ENCODE data around the gene ZSCAN23.

ZSCAN23 gene

DNA sequence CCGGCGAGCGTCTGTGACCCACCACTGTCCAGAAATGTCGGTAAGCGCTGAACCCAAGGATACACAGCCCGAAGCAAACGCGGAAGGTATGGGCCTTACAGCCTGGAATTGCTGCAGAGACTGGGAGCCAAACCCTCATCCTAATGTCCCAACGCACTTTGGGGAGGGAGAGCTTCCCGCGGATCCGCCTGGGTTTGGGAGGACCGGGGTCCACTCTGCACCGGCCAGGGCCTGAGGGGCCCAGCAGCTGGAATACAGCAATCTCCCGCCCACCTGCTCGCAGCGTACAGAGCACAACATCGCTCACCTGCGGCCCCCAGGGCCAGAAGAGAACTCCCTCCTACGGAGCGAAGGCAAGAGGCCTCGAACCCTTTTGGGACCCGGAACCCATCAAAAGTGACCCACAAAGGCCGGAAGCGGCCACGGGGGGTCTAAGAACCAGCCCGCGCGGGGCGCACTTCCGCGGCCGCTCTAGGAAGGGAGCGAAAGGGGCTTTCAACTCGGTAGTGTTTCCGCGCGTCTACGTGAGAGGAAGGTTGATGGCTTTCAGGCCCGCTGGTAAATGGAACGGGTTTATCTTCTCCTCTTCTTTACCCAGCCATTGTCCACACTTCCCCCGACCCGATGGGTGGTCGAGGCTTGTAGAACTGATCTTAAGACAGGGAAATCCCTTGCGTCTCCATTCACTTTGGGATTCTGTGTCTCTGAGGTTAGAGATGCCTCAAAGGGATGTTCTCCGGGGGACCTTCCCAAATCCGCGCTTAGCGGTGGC lies 43.8 kb downstream of the ZSCAN23 start, which contains the start of gene ZSCAN12 (continued):
- TF ChIP-seq, protein P1, sequence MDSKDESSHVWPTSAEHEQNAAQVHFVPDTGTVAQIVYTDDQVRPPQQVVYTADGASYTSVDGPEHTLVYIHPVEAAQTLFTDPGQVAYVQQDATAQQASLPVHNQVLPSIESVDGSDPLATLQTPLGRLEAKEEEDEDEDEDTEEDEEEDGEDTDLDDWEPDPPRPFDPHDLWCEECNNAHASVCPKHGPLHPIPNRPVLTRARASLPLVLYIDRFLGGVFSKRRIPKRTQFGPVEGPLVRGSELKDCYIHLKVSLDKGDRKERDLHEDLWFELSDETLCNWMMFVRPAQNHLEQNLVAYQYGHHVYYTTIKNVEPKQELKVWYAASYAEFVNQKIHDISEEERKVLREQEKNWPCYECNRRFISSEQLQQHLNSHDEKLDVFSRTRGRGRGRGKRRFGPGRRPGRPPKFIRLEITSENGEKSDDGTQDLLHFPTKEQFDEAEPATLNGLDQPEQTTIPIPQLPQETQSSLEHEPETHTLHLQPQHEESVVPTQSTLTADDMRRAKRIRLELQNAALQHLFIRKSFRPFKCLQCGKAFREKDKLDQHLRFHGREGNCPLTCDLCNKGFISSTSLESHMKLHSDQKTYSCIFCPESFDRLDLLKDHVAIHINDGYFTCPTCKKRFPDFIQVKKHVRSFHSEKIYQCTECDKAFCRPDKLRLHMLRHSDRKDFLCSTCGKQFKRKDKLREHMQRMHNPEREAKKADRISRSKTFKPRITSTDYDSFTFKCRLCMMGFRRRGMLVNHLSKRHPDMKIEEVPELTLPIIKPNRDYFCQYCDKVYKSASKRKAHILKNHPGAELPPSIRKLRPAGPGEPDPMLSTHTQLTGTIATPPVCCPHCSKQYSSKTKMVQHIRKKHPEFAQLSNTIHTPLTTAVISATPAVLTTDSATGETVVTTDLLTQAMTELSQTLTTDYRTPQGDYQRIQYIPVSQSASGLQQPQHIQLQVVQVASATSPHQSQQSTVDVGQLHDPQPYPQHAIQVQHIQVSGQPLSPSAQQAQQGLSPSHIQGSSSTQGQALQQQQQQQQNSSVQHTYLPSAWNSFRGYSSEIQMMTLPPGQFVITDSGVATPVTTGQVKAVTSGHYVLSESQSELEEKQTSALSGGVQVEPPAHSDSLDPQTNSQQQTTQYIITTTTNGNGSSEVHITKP (tag by site-specific recombination; IDR thresholded peaks at IDR 0.05), result peak; percentile 58; the same call in 1 of the 2 replicates
- no peak for TF ChIP-seq HOXD13 (CRISPR knock-in tag; IDR thresholded peaks at IDR 0.05; ENCODE audit: borderline replicate concordance)
- no peak for TF ChIP-seq ZNF677 (tag by site-specific recombination; IDR thresholded peaks at IDR 0.05)
- no peak; the same call in 1 of the 2 replicates for TF ChIP-seq OVOL3 (tag by site-specific recombination; IDR thresholded peaks at IDR 0.05)
- TF ChIP-seq ZNF174 (tag by site-specific recombination; IDR thresholded peaks at IDR 0.05), result no peak
- no peak for TF ChIP-seq ZNF555 (tag by site-specific recombination; conservative IDR thresholded peaks at IDR 0.05)
- TF ChIP-seq ZNF366 (tag by site-specific recombination; conservative IDR thresholded peaks at IDR 0.05), result peak; percentile 32; the same call in 1 of the 2 replicates
- no peak for TF ChIP-seq GLI4 (tag by site-specific recombination; IDR thresholded peaks at IDR 0.05)
- no peak for TF ChIP-seq ZNF311 (tag by site-specific recombination; IDR thresholded peaks at IDR 0.05; ENCODE audit: borderline replicate concordance)
- no peak for TF ChIP-seq ZNF112 (tag by site-specific recombination; IDR thresholded peaks at IDR 0.05)
- TF ChIP-seq ZNF521 (tag by site-specific recombination; IDR thresholded peaks at IDR 0.05), result no peak
- TF ChIP-seq, protein P2, sequence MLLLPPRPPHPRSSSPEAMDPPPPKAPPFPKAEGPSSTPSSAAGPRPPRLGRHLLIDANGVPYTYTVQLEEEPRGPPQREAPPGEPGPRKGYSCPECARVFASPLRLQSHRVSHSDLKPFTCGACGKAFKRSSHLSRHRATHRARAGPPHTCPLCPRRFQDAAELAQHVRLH (tag by site-specific recombination; IDR thresholded peaks at IDR 0.05), result peak; percentile 93
- no peak for TF ChIP-seq RBAK (tag by site-specific recombination; IDR thresholded peaks at IDR 0.05)
- TF ChIP-seq ZBTB1 (tag by site-specific recombination; IDR thresholded peaks at IDR 0.05), result no peak
- no peak for TF ChIP-seq ZNF169 (tag by site-specific recombination; IDR thresholded peaks at IDR 0.05)
- TF ChIP-seq ZNF335 (tag by site-specific recombination; conservative IDR thresholded peaks at IDR 0.05), result peak; percentile 97
- TF ChIP-seq ZNF416 (tag by site-specific recombination; IDR thresholded peaks at IDR 0.05), result no peak
- no peak for TF ChIP-seq ZNF670 (tag by site-specific recombination; IDR thresholded peaks at IDR 0.05; ENCODE audit: low read depth)
- TF ChIP-seq, protein P3, sequence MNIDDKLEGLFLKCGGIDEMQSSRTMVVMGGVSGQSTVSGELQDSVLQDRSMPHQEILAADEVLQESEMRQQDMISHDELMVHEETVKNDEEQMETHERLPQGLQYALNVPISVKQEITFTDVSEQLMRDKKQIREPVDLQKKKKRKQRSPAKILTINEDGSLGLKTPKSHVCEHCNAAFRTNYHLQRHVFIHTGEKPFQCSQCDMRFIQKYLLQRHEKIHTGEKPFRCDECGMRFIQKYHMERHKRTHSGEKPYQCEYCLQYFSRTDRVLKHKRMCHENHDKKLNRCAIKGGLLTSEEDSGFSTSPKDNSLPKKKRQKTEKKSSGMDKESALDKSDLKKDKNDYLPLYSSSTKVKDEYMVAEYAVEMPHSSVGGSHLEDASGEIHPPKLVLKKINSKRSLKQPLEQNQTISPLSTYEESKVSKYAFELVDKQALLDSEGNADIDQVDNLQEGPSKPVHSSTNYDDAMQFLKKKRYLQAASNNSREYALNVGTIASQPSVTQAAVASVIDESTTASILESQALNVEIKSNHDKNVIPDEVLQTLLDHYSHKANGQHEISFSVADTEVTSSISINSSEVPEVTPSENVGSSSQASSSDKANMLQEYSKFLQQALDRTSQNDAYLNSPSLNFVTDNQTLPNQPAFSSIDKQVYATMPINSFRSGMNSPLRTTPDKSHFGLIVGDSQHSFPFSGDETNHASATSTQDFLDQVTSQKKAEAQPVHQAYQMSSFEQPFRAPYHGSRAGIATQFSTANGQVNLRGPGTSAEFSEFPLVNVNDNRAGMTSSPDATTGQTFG (tag by site-specific recombination; IDR thresholded peaks at IDR 0.05; ENCODE audit: borderline replicate concordance), result no peak
- no peak for TF ChIP-seq ZNF529 (tag by site-specific recombination; IDR thresholded peaks at IDR 0.05; ENCODE audit: insufficient replicate concordance)
- TF ChIP-seq, protein P4, sequence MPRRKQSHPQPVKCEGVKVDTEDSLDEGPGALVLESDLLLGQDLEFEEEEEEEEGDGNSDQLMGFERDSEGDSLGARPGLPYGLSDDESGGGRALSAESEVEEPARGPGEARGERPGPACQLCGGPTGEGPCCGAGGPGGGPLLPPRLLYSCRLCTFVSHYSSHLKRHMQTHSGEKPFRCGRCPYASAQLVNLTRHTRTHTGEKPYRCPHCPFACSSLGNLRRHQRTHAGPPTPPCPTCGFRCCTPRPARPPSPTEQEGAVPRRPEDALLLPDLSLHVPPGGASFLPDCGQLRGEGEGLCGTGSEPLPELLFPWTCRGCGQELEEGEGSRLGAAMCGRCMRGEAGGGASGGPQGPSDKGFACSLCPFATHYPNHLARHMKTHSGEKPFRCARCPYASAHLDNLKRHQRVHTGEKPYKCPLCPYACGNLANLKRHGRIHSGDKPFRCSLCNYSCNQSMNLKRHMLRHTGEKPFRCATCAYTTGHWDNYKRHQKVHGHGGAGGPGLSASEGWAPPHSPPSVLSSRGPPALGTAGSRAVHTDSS (tag by site-specific recombination; IDR thresholded peaks at IDR 0.05), result peak; percentile 51
- TF ChIP-seq ZNF37A (tag by site-specific recombination; IDR thresholded peaks at IDR 0.05), result no peak
- TF ChIP-seq ZNF16 (tag by site-specific recombination; IDR thresholded peaks at IDR 0.05; ENCODE audit: low read depth), result no peak; the same call in 1 of the 2 replicates
- no peak for TF ChIP-seq ZNF776 (tag by site-specific recombination; IDR thresholded peaks at IDR 0.05; ENCODE audit: borderline replicate concordance)
- TF ChIP-seq SALL2 (tag by site-specific recombination; IDR thresholded peaks at IDR 0.05; ENCODE audit: borderline replicate concordance), result no peak
- no peak for TF ChIP-seq ZNF350 (tag by site-specific recombination; IDR thresholded peaks at IDR 0.05)
- no peak for TF ChIP-seq ZNF175 (tag by site-specific recombination; IDR thresholded peaks at IDR 0.05)
- peak; percentile 96 for TF ChIP-seq ZNF561 (tag by site-specific recombination; IDR thresholded peaks at IDR 0.05; ENCODE audit: borderline replicate concordance)
- no peak for TF ChIP-seq ZNF114 (tag by site-specific recombination; IDR thresholded peaks at IDR 0.05)
- no peak for TF ChIP-seq ZNF426 (tag by site-specific recombination; IDR thresholded peaks at IDR 0.05)
- no peak for TF ChIP-seq SCRT1 (tag by site-specific recombination; IDR thresholded peaks at IDR 0.05; ENCODE audit: borderline replicate concordance)
- TF ChIP-seq ZNF133 (tag by site-specific recombination; IDR thresholded peaks at IDR 0.05), result no peak
- peak; percentile 52; the same call in 1 of the 2 replicates for TF ChIP-seq SCRT2 (tag by site-specific recombination; IDR thresholded peaks at IDR 0.05)
- TF ChIP-seq ZNF19 (tag by site-specific recombination; IDR thresholded peaks at IDR 0.05; ENCODE audit: low read depth), result no peak
